Measurements from ENCODE around the gene CNTNAP3B. TPM values are rescaled to one million over a fixed set of nuclear protein-coding genes. Genes with fewer than 3 reads are reported as not detected.
"Not testable (repeated sequence)": the region's sequence is repeated elsewhere in the genome, so short reads cannot be mapped to it uniquely, and the experiment has no call there.

CNTNAP3B gene
- total RNA-seq, result 8.4 TPM
- polyA plus RNA-seq (ENCODE audit: insufficient read depth in 1 of 8, insufficient read length in 8 of 8, low replicate concordance in 1 of 8), result 1 to 10 TPM; 3.4 to 7.0 (median 5.7) TPM
- long read RNA-seq, donor 1, result 0 reads
- long read RNA-seq, donor 2, result 0 reads
- long read RNA-seq, donor 3, result 0 reads
- long read RNA-seq, donor 4, result 0 reads
- long read RNA-seq, donor 5, result 0 reads
- long read RNA-seq, donor 6, result 0 reads
- long read RNA-seq, donor 7, result 0 reads
- long read RNA-seq, donor 8, result 0 reads
- long read RNA-seq, donor 9, result 0 reads
- long read RNA-seq, donor 10, result 0 reads
- long read RNA-seq, donor 11, result 0 reads

GRCh38 chr9:42129073-42129729 is at the start of gene CNTNAP3B:
Gene CNTNAP3B, minus strand, starts transcription at chr9:42129426. Its CDS starts 332 bp downstream, at chr9:42129094.
- WGBS (ENCODE audit: insufficient coverage), result 1% methylated on average over 18 of the region's 72 CpGs
- H3K4me3 ChIP-seq (ENCODE audit: low read length); H3K4me1 ChIP-seq (ENCODE audit: control insufficient read depth, insufficient read depth, low read length); H3K36me3 ChIP-seq (ENCODE audit: control insufficient read depth, insufficient read depth, low read length); H3K9me3 ChIP-seq (replicated peaks; ENCODE audit: control insufficient read depth, low read depth, low read length); H3K27me3 ChIP-seq (ENCODE audit: control insufficient read depth, insufficient read depth, low read length); H3K27ac ChIP-seq (ENCODE audit: low read length): not testable (repeated sequence)
- DNase-seq, result peak; percentile 1

- H3K27me3 ChIP-seq (ENCODE audit: control insufficient read depth, insufficient read depth, low read length); H3K4me3 ChIP-seq (ENCODE audit: low read length); H3K9me3 ChIP-seq (replicated peaks; ENCODE audit: control insufficient read depth, low read depth, low read length); H3K4me1 ChIP-seq (ENCODE audit: control insufficient read depth, insufficient read depth, low read length); H3K36me3 ChIP-seq (ENCODE audit: control insufficient read depth, insufficient read depth, low read length); H3K27ac ChIP-seq (ENCODE audit: low read length): not testable (repeated sequence)
- peak; percentile 5 for DNase-seq
- no CpG with 5 or more reads among the region's 1 CpG for WGBS (ENCODE audit: insufficient coverage)
These were observed 31.1 kb upstream of the CNTNAP3B start for GRCh38 chr9:42160299-42160698.

GRCh38 chr9:42127056-42127841 is 2.0 kb downstream of the CNTNAP3B start:
- not testable (repeated sequence) for H3K27me3 ChIP-seq (ENCODE audit: control insufficient read depth, insufficient read depth, low read length); H3K4me1 ChIP-seq (ENCODE audit: control insufficient read depth, insufficient read depth, low read length); H3K9me3 ChIP-seq (replicated peaks; ENCODE audit: control insufficient read depth, low read depth, low read length); H3K36me3 ChIP-seq (ENCODE audit: control insufficient read depth, insufficient read depth, low read length); H3K27ac ChIP-seq (ENCODE audit: low read length); H3K4me3 ChIP-seq (ENCODE audit: low read length)
- WGBS (ENCODE audit: insufficient coverage), result 50% methylated on average over 4 of the region's 12 CpGs
- DNase-seq, result peak; percentile 32

GRCh38 chr9:42121007-42121406 is 8.2 kb downstream of the CNTNAP3B start:
- H3K4me1 ChIP-seq (ENCODE audit: control insufficient read depth, insufficient read depth, low read length); H3K4me3 ChIP-seq (ENCODE audit: low read length); H3K9me3 ChIP-seq (replicated peaks; ENCODE audit: control insufficient read depth, low read depth, low read length); H3K27me3 ChIP-seq (ENCODE audit: control insufficient read depth, insufficient read depth, low read length); H3K27ac ChIP-seq (ENCODE audit: low read length); DNase-seq; H3K36me3 ChIP-seq (ENCODE audit: control insufficient read depth, insufficient read depth, low read length): not testable (repeated sequence)
- no CpG with 5 or more reads among the region's 7 CpGs for WGBS (ENCODE audit: insufficient coverage)

GRCh38 chr9:42095929-42096328 is 33.3 kb downstream of the CNTNAP3B start:
- 75% methylated on average over 4 of the region's 9 CpGs for WGBS (ENCODE audit: insufficient coverage)
- not testable (repeated sequence) for H3K9me3 ChIP-seq (replicated peaks; ENCODE audit: control insufficient read depth, low read depth, low read length)

GRCh38 chr9:42084559-42084952 is 44.7 kb downstream of the CNTNAP3B start:
- no CpG with 5 or more reads among the region's 1 CpG for WGBS (ENCODE audit: insufficient coverage)
- H3K36me3 ChIP-seq (ENCODE audit: control insufficient read depth, insufficient read depth, low read length), result not testable (repeated sequence)

More at GRCh38 chr9:42095929-42096328, 33.3 kb downstream of the CNTNAP3B start:
- not testable (repeated sequence) for H3K27ac ChIP-seq (ENCODE audit: low read length); H3K36me3 ChIP-seq (ENCODE audit: control insufficient read depth, insufficient read depth, low read length); H3K27me3 ChIP-seq (ENCODE audit: control insufficient read depth, insufficient read depth, low read length); H3K4me1 ChIP-seq (ENCODE audit: control insufficient read depth, insufficient read depth, low read length); H3K4me3 ChIP-seq (ENCODE audit: low read length); DNase-seq

GRCh38 chr9:42083877-42084558 is 45.2 kb downstream of the CNTNAP3B start:
- H3K36me3 ChIP-seq (ENCODE audit: control insufficient read depth, insufficient read depth, low read length); H3K4me3 ChIP-seq (ENCODE audit: low read length); H3K27ac ChIP-seq (ENCODE audit: low read length); H3K4me1 ChIP-seq (ENCODE audit: control insufficient read depth, insufficient read depth, low read length); H3K9me3 ChIP-seq (replicated peaks; ENCODE audit: control insufficient read depth, low read depth, low read length); DNase-seq; H3K27me3 ChIP-seq (ENCODE audit: control insufficient read depth, insufficient read depth, low read length): not testable (repeated sequence)
- WGBS (ENCODE audit: insufficient coverage), result no CpG with 5 or more reads among the region's 4 CpGs

More at GRCh38 chr9:42084559-42084952, 44.7 kb downstream of the CNTNAP3B start:
- not testable (repeated sequence) for H3K4me3 ChIP-seq (ENCODE audit: low read length); H3K9me3 ChIP-seq (replicated peaks; ENCODE audit: control insufficient read depth, low read depth, low read length); H3K27ac ChIP-seq (ENCODE audit: low read length); H3K27me3 ChIP-seq (ENCODE audit: control insufficient read depth, insufficient read depth, low read length); H3K4me1 ChIP-seq (ENCODE audit: control insufficient read depth, insufficient read depth, low read length); DNase-seq

GRCh38 chr9:42080376-42080775 is 48.9 kb downstream of the CNTNAP3B start:
- DNase-seq, result not testable (repeated sequence)
- no CpG with 5 or more reads among the region's 2 CpGs for WGBS (ENCODE audit: insufficient coverage)

GRCh38 chr9:42074868-42075267 is 54.4 kb downstream of the CNTNAP3B start:
- H3K4me1 ChIP-seq (ENCODE audit: control insufficient read depth, insufficient read depth, low read length); H3K9me3 ChIP-seq (replicated peaks; ENCODE audit: control insufficient read depth, low read depth, low read length); H3K4me3 ChIP-seq (ENCODE audit: low read length); H3K36me3 ChIP-seq (ENCODE audit: control insufficient read depth, insufficient read depth, low read length); DNase-seq; H3K27me3 ChIP-seq (ENCODE audit: control insufficient read depth, insufficient read depth, low read length); H3K27ac ChIP-seq (ENCODE audit: low read length): not testable (repeated sequence)
- WGBS (ENCODE audit: insufficient coverage), result no CpG with 5 or more reads among the region's 5 CpGs

More at GRCh38 chr9:42080376-42080775, 48.9 kb downstream of the CNTNAP3B start:
- not testable (repeated sequence) for H3K4me1 ChIP-seq (ENCODE audit: control insufficient read depth, insufficient read depth, low read length); H3K27ac ChIP-seq (ENCODE audit: low read length); H3K4me3 ChIP-seq (ENCODE audit: low read length); H3K36me3 ChIP-seq (ENCODE audit: control insufficient read depth, insufficient read depth, low read length); H3K27me3 ChIP-seq (ENCODE audit: control insufficient read depth, insufficient read depth, low read length); H3K9me3 ChIP-seq (replicated peaks; ENCODE audit: control insufficient read depth, low read depth, low read length)

GRCh38 chr9:42071026-42071425 is 58.2 kb downstream of the CNTNAP3B start:
- H3K36me3 ChIP-seq (ENCODE audit: control insufficient read depth, insufficient read depth, low read length); H3K27ac ChIP-seq (ENCODE audit: low read length); DNase-seq; H3K4me3 ChIP-seq (ENCODE audit: low read length); H3K4me1 ChIP-seq (ENCODE audit: control insufficient read depth, insufficient read depth, low read length); H3K27me3 ChIP-seq (ENCODE audit: control insufficient read depth, insufficient read depth, low read length); H3K9me3 ChIP-seq (replicated peaks; ENCODE audit: control insufficient read depth, low read depth, low read length): not testable (repeated sequence)
- WGBS (ENCODE audit: insufficient coverage), result no CpG with 5 or more reads among the region's 4 CpGs

All from muscle of leg (tissue), 16 donors.